Stimulated activated CD8-positive, alpha-beta memory T cell treated with anti-CD3 and anti-CD28 coated beads, Interleukin-12 subunit alpha, Interleukin-12 subunit beta, amount 100 ng/mL, for 24 hours (primary cell): ENCODE measurements around the gene ARID5B.

Experiments used
- DNase-seq: peaks from one replicate; pipeline ENCODE4 v3.0.0-alpha.2; 2020; ENCODE audit errors: extremely low read depth

Gene ARID5B

DNA sequence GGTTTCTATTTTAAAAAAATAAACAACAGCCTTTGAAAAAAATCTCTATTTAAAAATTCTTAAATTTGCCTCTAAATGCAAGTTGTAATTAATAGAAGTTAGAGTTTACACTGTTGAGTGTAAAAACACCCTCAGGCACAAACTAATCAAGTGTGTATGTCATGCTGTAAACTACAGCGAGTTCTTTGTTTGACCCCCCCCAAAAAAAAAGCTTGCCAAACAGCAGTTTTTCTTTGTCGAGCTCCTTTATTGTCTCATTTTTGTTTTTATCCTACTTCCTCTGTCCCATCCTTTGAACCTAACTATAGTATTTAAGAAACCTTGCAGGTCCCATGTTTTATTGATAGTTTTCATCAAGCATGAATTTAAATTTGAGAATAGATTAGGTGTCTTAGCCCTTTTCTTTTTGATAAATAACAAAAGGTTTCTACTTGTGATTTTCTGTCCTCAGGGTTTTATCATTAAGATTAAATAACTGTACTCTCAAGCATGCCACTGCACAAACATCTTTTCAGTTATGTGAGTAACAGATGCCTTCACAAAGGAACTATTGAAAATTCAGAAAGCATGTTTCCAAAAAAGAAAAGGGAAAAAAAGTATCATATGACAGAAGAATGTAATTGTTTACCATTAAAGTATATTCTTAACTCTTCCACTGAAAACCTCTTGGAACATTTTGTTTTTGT is 176.0 kb downstream of the ARID5B start:
- DNase-seq: no peak

DNA sequence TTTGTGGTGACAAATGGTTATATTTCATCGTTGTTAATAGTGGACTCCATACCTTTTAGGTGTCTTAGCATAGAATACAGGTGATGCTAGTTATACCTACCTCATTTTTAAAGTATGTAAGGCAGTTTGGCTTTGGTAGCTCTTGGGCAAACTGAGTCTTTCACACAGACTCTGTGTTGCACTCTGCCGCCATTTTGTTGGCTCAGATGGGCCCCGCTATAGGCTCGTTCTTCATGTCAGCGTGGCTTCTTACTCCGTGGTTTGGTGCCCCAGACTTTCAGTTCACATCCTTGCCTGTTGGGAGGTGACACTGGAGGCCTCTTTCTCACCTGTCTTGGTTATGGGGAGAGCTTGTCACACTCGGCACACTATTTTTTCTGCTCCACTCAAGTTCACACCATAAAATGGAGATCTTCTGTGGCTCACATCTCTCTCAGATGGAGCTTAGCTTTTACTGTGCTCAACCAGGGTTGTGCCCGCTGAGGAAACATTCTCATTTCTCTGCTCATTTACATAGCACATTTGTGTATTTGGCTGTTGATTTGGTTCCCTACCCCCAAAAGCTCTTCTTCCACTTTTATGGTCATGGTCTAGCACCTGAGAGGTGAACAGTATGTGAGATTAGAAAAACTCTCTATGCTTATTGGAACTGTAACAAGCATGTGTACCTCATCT is 178.5 kb downstream of the ARID5B start:
- no peak for DNase-seq

DNA sequence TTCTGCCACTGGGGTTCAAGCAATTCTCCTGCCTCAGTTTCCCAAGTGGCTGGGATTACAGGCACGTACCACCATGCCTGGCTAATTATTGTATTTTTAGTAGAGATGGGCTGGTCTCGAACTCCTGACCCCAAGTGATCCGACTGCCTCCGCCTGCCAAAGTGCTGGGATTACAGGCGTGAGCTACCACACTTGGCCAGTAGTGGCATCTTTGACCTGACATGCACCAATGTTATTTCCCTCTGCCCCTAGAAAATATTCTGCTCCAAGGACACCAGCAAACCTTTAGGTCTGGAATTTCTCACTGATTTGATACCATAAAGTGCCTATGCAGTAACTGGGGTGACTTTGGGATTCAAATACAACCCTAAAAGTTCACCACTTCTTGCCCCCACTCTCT is 179.4 kb downstream of the ARID5B start:
- no peak for DNase-seq

DNA sequence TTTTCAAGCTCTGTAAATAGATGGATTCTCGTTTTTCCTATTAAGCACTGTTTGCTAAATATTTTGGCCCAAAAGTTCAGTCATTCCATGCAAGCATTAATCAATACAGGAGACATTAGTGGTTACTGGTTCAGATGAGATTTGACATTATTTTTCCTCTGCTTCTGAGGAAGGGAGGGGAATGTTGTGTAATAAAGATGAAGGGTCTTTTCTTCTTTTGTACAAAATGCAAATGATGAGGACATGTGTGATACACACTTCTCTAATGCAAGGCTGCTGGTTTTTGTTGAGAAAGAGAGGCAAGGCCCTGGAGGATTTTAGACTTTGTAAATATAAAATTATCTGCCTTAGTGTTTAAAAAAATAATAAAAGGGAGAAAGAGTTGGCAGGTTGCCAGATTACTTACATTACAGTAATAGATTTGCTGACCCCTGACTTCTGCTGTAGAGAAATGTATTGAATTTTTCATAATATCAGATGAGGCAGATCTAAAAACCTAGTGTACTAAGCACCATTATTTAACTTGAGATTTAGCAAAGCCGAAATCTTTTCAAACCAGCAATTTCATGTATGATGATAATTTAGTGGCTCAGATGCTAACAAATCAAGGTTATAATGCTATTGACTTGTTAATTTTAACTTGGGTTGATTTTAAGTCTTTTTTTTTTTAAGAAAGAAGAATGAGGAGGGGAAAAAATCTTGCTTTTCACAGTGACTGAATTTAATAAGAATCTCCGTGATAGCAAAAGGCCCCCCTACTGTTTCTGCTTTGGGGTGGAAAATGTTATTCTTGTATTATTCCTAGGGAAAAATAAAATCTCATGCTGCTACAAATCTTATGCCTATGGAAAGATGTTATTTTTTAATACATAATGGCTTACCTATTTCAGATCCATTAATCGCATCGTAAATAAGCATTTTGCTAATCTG is 180.1 kb downstream of the ARID5B start:
- no peak for DNase-seq

DNA sequence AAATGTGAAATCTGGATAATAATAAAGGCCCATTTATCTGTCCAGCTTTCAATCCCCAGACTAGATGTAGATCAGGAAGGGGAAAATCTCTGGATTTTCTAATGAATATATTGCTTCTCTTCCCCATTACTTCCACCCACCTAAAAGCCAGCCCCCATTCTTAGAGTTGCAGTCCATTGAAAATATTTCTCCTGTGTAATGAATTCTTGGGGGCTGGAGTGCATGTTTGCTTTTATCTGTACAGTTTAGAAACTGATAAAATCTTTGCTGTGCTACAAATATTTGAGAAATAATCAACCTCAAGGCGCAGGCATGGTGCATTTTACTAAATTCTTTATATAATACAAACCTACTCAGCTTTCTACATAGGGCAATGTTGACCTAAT is 180.8 kb downstream of the ARID5B start:
- no peak for DNase-seq

DNA sequence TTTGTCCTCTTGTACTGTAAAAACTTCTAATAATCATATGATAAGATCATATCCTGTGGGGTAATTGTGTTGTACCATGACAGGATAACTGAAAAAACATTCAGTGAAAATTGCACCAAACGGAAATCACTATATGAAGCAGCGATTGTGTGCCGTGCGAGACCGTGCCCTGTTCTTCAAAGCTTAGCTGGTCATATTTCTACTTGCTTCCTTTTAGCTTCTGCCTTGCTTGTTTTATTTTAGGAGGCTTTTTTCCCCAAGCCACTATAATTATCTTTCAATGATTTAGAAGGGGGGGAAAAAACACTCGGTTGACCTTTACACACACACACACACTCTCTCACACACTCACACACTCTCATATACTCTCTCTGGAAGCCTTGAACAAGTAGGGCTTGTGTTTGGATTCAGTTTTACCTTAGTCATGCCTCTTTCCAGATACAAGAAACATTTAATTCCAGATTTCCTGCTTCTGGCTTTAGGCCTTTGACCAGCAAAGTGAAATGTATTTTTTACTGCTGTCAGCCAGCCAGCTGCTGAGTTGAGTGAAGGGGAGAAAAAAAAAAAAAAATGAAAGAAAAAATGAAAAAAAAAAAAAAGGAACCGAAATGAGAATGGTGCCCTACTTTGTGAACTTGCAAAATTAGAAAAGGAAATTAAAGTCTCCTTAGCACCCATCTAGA is 181.4 kb downstream of the ARID5B start:
- no peak for DNase-seq

DNA sequence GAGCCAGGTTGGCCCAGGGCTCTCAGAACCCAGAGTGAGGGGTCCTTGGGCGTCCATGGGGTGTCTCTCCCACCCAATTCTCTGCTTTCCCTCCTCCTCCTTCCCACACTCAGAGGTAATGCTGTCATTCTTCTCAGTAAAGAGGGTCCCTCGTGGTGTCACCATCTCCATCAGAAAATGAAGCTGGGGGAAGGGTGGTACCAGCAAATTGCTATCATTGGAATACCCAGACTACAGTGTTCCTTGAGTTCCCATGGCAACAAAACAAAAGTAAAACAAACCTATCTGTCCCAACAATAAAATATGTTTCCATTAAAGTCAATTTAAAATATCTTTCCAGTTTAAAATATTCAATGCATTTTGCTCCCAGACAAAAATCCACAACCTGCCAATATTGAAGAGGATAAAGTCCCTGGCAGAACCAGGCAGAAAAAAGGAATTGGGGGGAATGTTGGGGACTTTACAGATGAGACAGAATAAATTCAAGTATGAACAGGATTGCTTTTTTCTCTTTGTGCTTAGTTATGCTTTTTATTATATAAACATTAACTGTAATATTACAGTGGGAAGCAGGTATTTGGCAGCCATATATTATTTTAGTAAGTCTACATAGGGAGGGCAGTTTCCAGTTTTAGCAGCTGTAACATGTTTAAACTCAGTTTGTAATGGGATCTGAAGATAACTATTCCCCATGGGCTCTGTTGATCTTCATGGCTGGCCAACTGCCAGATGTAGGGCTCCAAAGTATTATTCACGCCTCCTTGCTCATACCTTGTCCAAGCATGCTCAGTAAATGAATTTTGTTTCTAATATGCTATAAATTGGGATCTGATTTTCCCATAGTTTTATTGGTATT is 182.1 kb downstream of the ARID5B start:
- no peak for DNase-seq

DNA sequence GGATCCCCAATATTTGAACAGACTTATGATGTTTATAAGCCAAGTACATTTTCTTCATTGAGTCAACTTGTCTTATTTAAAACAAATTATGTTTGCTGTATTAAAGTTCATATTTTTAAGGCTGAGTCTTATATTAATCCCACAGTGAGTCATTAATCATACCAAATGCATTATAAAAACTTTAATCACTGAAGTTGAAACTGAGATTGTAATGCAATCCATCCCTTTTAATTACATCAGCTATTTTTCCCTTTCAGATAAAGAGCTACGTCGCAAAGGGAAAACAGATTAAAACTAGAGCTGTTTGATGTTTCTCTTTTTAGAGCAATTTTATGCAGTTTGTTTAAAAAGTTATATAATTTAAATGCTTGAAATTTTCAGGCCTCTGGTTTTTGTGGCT is 183.0 kb downstream of the ARID5B start:
- DNase-seq: no peak

DNA sequence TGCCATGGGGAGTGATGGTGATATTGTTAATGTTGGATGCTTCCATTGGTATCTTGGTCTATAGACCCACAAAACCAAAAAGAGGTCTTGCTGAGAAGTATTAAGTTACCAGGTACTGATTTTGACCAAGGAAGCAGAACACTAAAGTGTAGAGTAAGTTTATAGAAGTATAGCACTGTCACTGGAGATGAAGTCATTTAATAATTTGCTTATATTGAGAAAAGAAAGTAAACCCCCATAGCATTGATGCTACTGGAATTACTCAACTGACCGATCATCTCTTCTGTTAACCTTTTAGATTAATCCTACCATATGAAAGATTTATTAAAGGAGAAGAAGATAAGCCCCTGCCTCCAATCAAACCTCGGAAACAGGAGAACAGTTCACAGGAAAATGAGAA is 183.9 kb downstream of the ARID5B start:
- DNase-seq: no peak

DNA sequence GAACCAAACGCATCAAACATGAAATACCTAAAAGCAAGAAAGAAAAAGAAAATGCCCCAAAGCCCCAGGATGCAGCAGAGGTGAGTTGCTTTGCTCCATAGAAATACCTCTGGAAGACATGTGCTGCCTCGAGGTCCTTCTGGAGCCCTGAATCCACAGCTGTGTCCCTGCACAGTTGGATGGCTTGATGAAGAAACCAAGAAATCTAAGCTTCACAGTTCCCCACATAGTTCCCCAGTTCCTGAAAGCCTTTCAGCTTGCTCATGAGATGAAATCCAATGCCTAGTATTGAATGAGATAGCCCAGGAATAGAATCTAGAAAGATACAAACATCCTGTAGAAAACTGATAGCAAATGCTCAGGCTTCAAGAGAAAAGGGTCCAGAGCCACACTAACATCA is 184.3 kb downstream of the ARID5B start:
- no peak for DNase-seq

DNA sequence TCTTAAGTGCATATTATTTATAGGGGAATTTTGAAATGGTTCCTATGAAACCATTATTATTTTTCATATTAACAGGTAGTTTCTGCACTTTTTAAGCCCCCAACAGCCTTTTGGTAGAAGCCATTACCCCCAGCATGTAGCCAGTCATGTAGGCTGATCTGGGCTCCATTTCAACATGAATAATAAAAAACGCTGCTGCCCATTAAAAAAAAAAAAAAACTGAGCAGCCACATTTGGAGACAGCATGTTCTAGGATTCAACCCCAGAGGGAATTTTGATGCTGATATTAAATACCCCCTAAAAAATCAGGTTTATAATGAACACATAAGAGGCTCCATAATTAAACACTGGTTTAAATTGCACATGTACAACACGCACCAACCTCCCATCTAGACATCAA is 185.8 kb downstream of the ARID5B start:
- DNase-seq: no peak

DNA sequence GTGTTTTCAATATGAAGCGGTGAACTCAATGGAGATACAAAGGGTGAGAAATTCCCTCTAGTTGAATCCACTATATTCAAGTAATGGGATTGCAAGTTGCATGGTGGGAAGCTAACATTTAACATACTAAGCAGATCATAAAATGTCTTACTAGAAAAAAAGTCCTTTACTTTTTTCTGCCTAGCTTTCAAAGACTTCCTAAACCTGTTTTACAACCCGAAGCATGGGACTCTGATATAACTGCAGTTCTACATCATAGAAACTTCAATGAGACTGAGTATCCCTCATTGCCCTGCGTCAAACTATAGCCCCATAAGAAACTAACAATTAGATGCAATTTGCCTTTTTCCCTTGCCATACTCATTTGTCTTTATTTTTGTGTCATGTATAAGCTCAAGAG is 187.3 kb downstream of the ARID5B start:
- no peak for DNase-seq

DNA sequence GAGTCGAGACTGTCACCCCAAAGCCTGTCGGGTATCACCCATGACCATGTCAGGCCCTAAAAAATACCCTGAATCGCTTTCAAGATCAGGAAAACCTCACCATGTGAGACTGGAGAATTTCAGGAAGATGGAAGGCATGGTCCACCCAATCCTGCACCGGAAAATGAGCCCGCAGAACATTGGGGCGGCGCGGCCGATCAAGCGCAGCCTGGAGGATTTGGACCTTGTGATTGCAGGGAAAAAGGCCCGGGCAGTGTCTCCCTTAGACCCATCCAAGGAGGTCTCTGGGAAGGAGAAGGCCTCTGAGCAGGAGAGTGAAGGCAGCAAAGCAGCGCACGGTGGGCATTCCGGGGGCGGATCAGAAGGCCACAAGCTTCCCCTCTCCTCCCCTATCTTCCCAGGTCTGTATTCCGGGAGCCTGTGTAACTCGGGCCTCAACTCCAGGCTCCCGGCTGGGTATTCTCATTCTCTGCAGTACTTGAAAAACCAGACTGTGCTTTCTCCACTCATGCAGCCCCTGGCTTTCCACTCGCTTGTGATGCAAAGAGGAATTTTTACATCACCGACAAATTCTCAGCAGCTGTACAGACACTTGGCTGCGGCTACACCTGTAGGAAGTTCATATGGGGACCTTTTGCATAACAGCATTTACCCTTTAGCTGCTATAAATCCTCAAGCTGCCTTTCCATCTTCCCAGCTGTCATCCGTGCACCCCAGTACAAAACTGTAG is 191.0 kb downstream of the ARID5B start:
- no peak for DNase-seq

DNA sequence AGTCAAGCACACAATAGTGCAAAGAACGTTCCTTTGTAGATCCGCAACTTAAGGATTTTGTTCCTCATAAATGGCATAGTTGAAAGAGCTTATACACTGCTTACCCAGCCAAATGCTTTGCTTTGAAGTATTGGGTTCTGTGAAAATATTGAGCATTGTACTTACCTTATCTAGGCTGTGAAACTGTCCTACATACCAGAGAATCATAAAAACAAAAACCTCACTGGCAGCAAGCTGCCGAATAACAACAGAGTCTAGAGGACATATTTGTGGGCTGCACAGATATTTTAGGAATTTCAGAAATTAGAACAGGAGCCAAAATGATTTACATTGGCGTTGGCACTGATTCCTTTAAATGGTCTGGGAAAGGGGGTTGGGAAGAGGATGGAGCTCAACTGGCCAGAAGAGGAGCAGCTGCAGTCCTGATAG is 192.4 kb downstream of the ARID5B start:
- DNase-seq: no peak

DNA sequence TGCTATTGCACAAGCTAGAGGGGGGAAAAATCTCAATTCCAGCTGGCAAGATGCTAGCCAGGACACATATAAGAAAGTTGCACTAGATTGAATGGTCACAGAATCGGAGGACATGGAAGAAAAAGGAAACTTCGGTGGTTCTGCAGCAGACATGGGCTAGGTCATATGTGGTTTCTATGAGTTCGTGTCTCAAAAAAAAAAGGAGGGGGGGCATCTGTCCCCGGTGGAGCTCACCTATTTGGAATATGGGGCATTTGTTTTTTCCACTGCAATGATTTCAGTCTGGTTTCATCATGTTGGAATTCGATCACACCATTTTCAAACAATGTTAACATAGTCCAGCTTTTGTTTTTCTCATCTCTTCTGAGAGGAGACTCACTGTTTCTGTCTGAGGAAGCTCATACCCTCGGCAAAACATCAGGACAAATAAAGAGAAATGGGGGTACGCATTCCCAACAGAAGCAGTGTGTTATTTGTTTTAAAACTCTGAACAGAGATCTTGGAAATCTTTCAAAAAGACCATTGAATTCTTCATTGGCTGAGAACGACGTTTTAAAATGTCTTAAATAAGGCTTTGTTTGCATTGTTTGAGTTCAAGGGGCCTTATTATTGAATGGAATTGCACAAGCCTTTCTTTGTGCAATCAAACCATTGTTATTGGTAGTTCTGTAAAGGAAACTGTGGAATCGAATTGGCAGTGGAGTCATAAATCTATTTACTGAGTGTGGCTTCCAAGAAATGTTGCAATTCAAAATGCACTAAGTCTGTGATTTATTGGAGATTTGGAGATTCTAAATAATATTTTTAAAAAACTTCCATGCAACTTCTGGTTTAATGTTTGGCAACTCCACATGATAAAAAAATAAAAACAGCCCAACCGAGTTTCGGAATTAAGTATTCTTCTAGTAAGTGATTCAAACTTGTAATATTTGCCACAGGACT is 194.0 kb downstream of the ARID5B start:
- no peak for DNase-seq

DNA sequence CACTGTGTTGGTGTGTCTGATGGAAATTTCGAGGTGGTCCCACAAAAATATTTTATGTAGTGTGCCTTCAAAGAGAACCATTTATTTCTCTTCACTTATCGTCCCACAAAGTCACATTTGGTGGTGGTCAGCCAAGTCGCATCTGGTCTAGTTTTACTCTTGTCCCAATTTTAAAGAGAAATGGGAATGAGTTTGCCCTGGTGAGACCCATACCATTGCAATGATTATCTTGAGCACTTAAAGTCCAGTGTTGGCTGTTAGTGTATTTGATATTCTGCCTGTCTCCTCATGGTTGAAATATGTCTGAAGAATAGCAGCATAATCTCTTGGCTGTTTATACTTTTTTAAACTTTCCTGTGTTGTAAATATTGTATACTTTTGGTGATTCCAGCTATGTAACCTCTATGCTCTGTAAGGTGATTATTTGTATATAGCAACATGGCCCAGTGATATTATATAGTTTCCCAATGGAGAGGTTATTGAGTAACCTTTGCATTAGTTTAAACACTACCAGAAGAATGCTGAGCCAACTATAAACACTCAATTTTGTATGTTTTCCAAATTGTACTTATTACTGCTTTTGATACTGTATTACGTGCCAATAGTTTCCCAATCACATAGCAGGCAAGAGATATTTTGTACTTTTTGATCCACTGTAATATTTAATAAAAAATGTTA is 194.9 kb downstream of the ARID5B start:
- DNase-seq: no peak

DNA sequence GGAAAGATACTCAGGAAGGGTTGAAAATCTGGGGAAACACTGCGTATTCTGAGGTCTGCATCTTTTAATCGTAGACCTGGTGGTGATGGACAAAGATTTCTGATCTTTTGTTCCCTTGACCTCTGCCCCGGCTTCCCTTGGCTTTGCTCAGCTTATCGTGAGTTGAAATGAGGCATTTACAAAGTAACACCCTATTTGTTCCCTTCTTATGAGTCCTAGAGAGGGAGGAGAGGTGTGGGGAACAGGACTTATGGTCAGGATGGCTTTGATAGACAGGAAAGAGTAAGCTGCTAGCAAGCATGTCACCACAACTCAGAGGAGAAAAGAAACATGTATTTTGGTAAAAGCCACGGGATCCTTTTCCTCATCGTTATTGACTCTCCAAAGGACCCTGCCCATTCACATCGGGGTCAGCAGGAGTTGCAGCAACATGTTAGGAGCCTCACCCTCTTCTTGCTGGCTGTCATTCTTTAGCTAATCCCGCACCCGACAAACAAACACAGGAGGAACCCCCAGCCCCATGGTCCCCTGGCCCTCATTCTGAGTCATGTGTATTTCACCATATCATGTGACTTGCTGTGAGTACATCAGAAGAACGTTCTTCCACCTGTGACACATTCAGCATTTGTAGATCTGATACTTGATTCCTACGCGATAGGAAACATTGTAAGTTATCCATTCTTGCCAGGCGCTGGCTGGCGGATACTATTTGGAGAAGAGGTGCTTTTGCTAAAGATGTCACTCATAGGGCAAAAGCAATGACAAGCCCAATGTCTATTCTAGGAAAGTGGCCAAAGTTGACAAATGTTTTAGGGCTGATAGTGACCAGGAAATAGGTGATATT is 197.0 kb downstream of the ARID5B start:
- DNase-seq: no peak

DNA sequence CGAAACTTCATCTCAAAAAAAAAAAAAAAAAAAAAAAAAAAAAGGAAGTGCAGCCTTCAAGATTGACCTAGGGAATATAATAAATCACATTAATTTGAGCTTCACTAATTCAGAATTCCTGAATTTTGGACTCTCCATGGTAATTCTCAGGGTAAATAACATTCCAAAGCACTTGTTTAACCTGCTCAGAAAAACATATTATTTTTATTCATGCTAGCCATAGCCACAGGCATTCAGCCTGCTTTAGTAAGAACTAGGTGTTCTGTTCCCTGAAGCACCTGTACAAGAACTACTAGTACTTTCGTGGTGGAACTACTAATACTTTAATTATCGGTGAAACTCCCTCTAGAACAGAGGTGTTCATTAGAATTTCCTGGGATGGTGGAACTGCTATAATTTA is 197.8 kb downstream of the ARID5B start:
- DNase-seq: no peak
